SH-SY5Y (cell line): Measurements from ENCODE around the gene KRTAP6-3.

Source experiments
- GATA2 ChIP-seq: IDR thresholded peaks from 2 replicates; pipeline ENCODE4 v1.6.1; 2011; ENCODE audit warnings: mild to moderate bottlenecking, low read depth, low read length
- GATA3 ChIP-seq: IDR thresholded peaks from 2 replicates; pipeline ENCODE4 v1.6.1; 2011; ENCODE audit warnings: low read depth, mild to moderate bottlenecking, low read length, moderate library complexity

DNA sequence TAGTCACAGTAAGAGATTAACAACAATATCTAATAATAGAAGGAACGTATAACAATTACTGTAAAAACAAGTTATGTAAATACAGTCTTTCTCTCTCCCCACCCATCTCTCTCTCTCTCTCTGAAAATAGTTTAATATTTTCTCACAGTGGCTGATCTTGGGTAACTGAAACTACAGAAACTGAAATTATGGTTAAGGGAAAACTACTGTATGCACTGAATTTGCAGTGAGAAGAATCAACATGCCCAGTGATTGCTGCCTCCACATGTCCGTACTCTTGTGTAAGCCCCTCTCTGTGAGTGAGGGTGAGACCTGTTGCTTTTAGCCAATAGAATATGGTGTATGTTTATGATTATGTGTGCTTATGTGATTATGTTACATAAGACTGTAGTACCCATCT, 19.9 kb downstream of the KRTAP6-3 start:
- TF ChIP-seq GATA2 (no peak), GATA3 (no peak)
